CD14-positive monocyte (primary cell): ENCODE results near the gene PTPN14. TPM values are rescaled to one million over a fixed set of nuclear protein-coding genes. Genes with fewer than 3 reads are reported as not detected.

Experiments
- DNase-seq, 3 donors: peaks; one replicate each; pipeline ENCODE4 v3.0.0-alpha.2; 2011 to 2022
- H2AFZ ChIP-seq: 2 replicates; pipeline ENCODE4 v1.6.0; 2012; ENCODE audit warnings: mild to moderate bottlenecking, low read depth, low read length, inconsistent platforms; ENCODE audit not compliant: insufficient read depth, poor library complexity, severe bottlenecking
- H3K27ac ChIP-seq, 2 donors: 1 replicate in 1 of 2; 2 replicates in 1 of 2; pipeline ENCODE4 v1.5.1; 2012 to 2013; ENCODE audit warnings: low read length in 2 of 2, control low read depth in 1 of 2, inconsistent platforms in 1 of 2, low read depth in 1 of 2, mild to moderate bottlenecking in 1 of 2
- H3K27me3 ChIP-seq, 2 donors: one replicate each; pipeline versions ENCODE4 v1.6.0 to v1.6.1; 2011 to 2013; ENCODE audit warnings: low read length in 2 of 2; ENCODE audit not compliant: control insufficient read depth in 2 of 2, insufficient read depth in 2 of 2
- H3K36me3 ChIP-seq, 2 donors: replicated peaks in 1 of 2; 1 replicate in 1 of 2; 2 replicates in 1 of 2; pipeline versions ENCODE4 v1.5.1 to v1.6.1; 2012 to 2013; ENCODE audit warnings: low read length in 2 of 2, control low read depth in 1 of 2, inconsistent platforms in 1 of 2, mild to moderate bottlenecking in 1 of 2; ENCODE audit not compliant: insufficient read depth in 2 of 2, control insufficient read depth in 1 of 2
- H3K4me1 ChIP-seq, 2 donors: 1 replicate in 1 of 2; 2 replicates in 1 of 2; pipeline versions ENCODE4 v1.5.1 to v1.6.1; 2012 to 2013; ENCODE audit warnings: low read length in 2 of 2, control low read depth in 1 of 2, inconsistent platforms in 1 of 2, mild to moderate bottlenecking in 1 of 2, moderate library complexity in 1 of 2; ENCODE audit not compliant: insufficient read depth in 2 of 2, control insufficient read depth in 1 of 2
- H3K4me2 ChIP-seq: replicated peaks from 2 replicates; pipeline ENCODE3; 2012; ENCODE audit warnings: low read length, moderate library complexity, mild to moderate bottlenecking; ENCODE audit not compliant: poor library complexity, severe bottlenecking; ENCODE audit errors: extremely low read depth
- H3K4me3 ChIP-seq, 3 experiments: fragments of 200-600 bp in 1 of 3; sonication (generic) in 1 of 3; replicated peaks in 1 of 3; 1 replicate in 2 of 3; 2 replicates in 1 of 3; pipeline ENCODE4 v1.5.1; 2011 to 2013; ENCODE audit warnings: low read length in 3 of 3, mild to moderate bottlenecking in 3 of 3, control low read depth in 2 of 3, low read depth in 2 of 3, inconsistent platforms in 1 of 3, moderate library complexity in 1 of 3
- H3K79me2 ChIP-seq: 2 replicates; pipeline ENCODE4 v1.6.0; 2012; ENCODE audit warnings: mild to moderate bottlenecking, control low read depth, inconsistent platforms, low read length, moderate library complexity; ENCODE audit not compliant: insufficient read depth
- H3K9ac ChIP-seq: 2 replicates; pipeline ENCODE4 v1.6.0; 2017; ENCODE audit warnings: low read length, mild to moderate bottlenecking; ENCODE audit not compliant: insufficient read depth, poor library complexity, severe bottlenecking
- H3K9me3 ChIP-seq, 2 donors: replicated peaks in 1 of 2; 1 replicate in 1 of 2; 2 replicates in 1 of 2; pipeline versions ENCODE4 v1.5.1 to v1.6.1; 2012 to 2013; ENCODE audit warnings: low read length in 2 of 2, control low read depth in 1 of 2; ENCODE audit not compliant: control insufficient read depth in 1 of 2, insufficient read depth in 1 of 2
- H4K20me1 ChIP-seq: 2 replicates; pipeline ENCODE4 v1.6.0; 2012; ENCODE audit warnings: mild to moderate bottlenecking, low read length, control low read depth, moderate library complexity; ENCODE audit not compliant: insufficient read depth
- H3K27ac Mint-ChIP-seq, 7 donors: one replicate each; pipeline ENCODE4 v1.8.0; 2020; ENCODE audit warnings: mild to moderate bottlenecking in 7 of 7, mixed read lengths in 7 of 7, moderate library complexity in 6 of 7, inconsistent platforms in 2 of 7
- H3K27me3 Mint-ChIP-seq, 3 donors: one replicate each; pipeline ENCODE4 v1.8.0; 2021 to 2022; ENCODE audit warnings: low read depth in 3 of 3, mild to moderate bottlenecking in 3 of 3, mixed read lengths in 3 of 3, moderate library complexity in 3 of 3, inconsistent platforms in 1 of 3
- H3K36me3 Mint-ChIP-seq, 2 donors: one replicate each; pipeline ENCODE4 v1.8.0; 2020; ENCODE audit warnings: mixed read lengths in 2 of 2, inconsistent platforms in 1 of 2, mild to moderate bottlenecking in 1 of 2
- H3K4me1 Mint-ChIP-seq: one replicate; pipeline ENCODE4 v1.8.0; 2020; ENCODE audit warnings: mild to moderate bottlenecking, mixed read lengths
- H3K4me3 Mint-ChIP-seq, 2 donors: one replicate each; pipeline ENCODE4 v1.8.0; 2020; ENCODE audit warnings: mild to moderate bottlenecking in 2 of 2, mixed read lengths in 2 of 2, moderate library complexity in 1 of 2
- H3K9me3 Mint-ChIP-seq, 7 donors: one replicate each; pipeline ENCODE4 v1.8.0; 2020 to 2022; ENCODE audit warnings: mixed read lengths in 7 of 7, mild to moderate bottlenecking in 6 of 7, moderate library complexity in 6 of 7, inconsistent platforms in 2 of 7
- CTCF ChIP-seq: fragments of 200-600 bp; IDR thresholded peaks from one replicate; pipeline ENCODE4 v1.8.0; 2022; ENCODE audit warnings: antibody characterized with exemption, mild to moderate bottlenecking
- WGBS: methylation state at CpG from one replicate; pipeline ENCODE4 v1.1.5; 2013; ENCODE audit warnings: missing lambda C conversion rate; ENCODE audit not compliant: insufficient coverage; 5-methylcytosine and 5-hydroxymethylcytosine counted together
- intact Hi-C, 2 donors: fragments of 100-400 bp; cut with micrococcal nuclease; formaldehyde crosslinking; loops; one replicate each; pipeline versions ENCODE4 v1.15.0 to v1.15.1; 2023
- polyA plus RNA-seq, 3 donors: library from polyadenylated mRNA; depleted of rRNA in 1 of 3; unstranded in 2 of 3; stranded (reverse) in 1 of 3; fragments of 300-500 nt in 2 of 3; fragments of >200 nt in 1 of 3; fragmentation: Illumina TruSeq in 2 of 3; gene quantifications; 1 replicate in 2 of 3; 2 replicates in 1 of 3; pipeline ENCODE4 v1.2.3, GENCODE V29; 2012 to 2021

PTPN14 gene
- polyA plus RNA-seq, 3 donors: 0.01 TPM; not detected in 1

- H3K4me1 Mint-ChIP-seq: no peaks in the 10 kb centered on the region
- Histone ChIP-seq H3K27me3 (no peaks in the 10 kb centered on the region), H2AFZ (no peak overlapping the region), H3K4me3 (no peak overlapping the region), H3K9ac (no peak overlapping the region), H3K79me2 (no peaks in the 10 kb centered on the region), H3K4me2 (no peak overlapping the region), H3K36me3 (no peaks in the 10 kb centered on the region), H4K20me1 (no peaks in the 10 kb centered on the region), H3K9me3 (no peaks in the 10 kb centered on the region), H3K4me1 (no peaks in the 10 kb centered on the region), H3K27ac (no peak overlapping the region)
- H3K36me3 Mint-ChIP-seq: no peaks in the 10 kb centered on the region
- no peak overlapping the region for H3K4me3 Mint-ChIP-seq
- H3K27ac Mint-ChIP-seq: no peak overlapping the region
- no peak for DNase-seq
- TF ChIP-seq CTCF: no peak
- peaks cover 2 to 14% (median 10%) of the 10 kb centered on the region in 3 donors for H3K27me3 Mint-ChIP-seq
- no peaks in the 10 kb centered on the region for H3K9me3 Mint-ChIP-seq
- intact Hi-C loops: no loop called here
- no CpG with 5 or more reads among the region's 5 CpGs for WGBS
These were observed 35.8 kb upstream of the PTPN14 start for GRCh38 chr1:214587165-214587564.

DNA sequence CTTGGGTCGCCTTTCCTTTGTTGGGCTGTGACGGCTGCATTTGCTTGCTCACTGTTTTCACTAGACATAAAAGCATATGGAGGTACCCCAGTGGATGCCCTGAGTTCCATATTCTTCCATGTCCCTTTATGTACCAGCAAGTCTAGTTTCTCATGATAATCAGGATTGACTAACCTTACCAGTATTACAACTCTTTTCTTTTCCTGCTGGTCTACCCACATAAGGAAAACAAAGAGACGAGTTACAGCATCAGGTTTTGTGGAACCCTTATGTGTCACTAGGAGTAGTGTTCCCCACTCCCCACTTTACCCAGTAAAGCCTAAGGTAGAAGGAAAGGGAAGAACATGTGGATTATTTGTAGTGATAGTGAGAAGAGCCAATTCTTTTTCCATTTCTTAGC, 35.2 kb upstream of the PTPN14 start:
- Mint-ChIP-seq H3K36me3 (no peaks in the 10 kb centered on the region), H3K9me3 (no peaks in the 10 kb centered on the region), H3K27ac (no peak overlapping the region), H3K4me1 (no peaks in the 10 kb centered on the region), H3K4me3 (no peak overlapping the region), H3K27me3 (peaks cover 2 to 10% (median 6%) of the 10 kb centered on the region in 3 donors)
- no peaks in the 10 kb centered on the region for H3K36me3 ChIP-seq
- 89% methylated on average over 2 of the region's 3 CpGs for WGBS
- DNase-seq: no peak
- no peak overlapping the region for H3K4me3 ChIP-seq
- intact Hi-C loops: no loop called here
- H3K9me3 ChIP-seq: no peaks in the 10 kb centered on the region
- no peak overlapping the region for H3K27ac ChIP-seq
- H4K20me1 ChIP-seq: no peaks in the 10 kb centered on the region
- no peak overlapping the region for H3K9ac ChIP-seq
- no peak overlapping the region for H2AFZ ChIP-seq
- H3K4me1 ChIP-seq: no peaks in the 10 kb centered on the region
- no peak overlapping the region for H3K4me2 ChIP-seq
- no peaks in the 10 kb centered on the region for H3K27me3 ChIP-seq
- TF ChIP-seq CTCF: no peak
- H3K79me2 ChIP-seq: no peaks in the 10 kb centered on the region
